ENCODE data around the gene ZNF664.

DNA sequence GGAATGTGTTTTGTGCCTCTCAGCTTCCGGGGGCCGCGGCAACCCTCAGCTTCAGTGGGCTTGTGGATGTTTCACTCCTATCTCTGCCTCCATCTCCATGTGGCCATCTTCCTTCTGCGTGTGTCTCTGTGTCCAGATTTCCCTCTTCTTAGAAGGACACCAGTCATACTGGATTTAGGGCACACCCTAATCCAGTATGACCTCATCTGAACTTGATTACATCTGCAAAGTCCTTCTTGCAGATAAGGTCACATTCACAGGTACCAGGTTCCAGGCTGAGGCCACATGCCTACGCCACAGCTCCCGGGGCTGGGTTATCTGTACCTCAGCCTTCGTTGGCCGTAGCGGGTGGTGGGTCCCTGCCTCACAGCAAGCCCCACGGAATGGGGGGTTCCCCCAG, 68.9 kb downstream of the ZNF664 start:
- no peak for TF ChIP-seq POLR2A (IDR thresholded peaks at IDR 0.05)
- TF ChIP-seq, protein P1, sequence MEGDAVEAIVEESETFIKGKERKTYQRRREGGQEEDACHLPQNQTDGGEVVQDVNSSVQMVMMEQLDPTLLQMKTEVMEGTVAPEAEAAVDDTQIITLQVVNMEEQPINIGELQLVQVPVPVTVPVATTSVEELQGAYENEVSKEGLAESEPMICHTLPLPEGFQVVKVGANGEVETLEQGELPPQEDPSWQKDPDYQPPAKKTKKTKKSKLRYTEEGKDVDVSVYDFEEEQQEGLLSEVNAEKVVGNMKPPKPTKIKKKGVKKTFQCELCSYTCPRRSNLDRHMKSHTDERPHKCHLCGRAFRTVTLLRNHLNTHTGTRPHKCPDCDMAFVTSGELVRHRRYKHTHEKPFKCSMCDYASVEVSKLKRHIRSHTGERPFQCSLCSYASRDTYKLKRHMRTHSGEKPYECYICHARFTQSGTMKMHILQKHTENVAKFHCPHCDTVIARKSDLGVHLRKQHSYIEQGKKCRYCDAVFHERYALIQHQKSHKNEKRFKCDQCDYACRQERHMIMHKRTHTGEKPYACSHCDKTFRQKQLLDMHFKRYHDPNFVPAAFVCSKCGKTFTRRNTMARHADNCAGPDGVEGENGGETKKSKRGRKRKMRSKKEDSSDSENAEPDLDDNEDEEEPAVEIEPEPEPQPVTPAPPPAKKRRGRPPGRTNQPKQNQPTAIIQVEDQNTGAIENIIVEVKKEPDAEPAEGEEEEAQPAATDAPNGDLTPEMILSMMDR (IDR thresholded peaks at IDR 0.05) = no peak
